Osteoblast (primary cell): ENCODE results near the gene EGFL8. TPM values are rescaled to one million over a fixed set of nuclear protein-coding genes. Genes with fewer than 3 reads are reported as not detected.
A peak's percentile ranks its signal among the peaks of the same experiment; 100 is the strongest.

Experiments
- DNase-seq: peaks from one replicate; pipeline ENCODE4 v3.0.0; 2011; ENCODE audit warnings: low spot score, mixed read lengths; ENCODE audit not compliant: insufficient read length; ENCODE audit errors: missing footprints
- H2AFZ ChIP-seq: 2 replicates; pipeline ENCODE4 v1.6.0; 2011; ENCODE audit warnings: mild to moderate bottlenecking, low read length
- H3K27ac ChIP-seq: 2 replicates; pipeline ENCODE4 v1.5.1; 2011; ENCODE audit warnings: mild to moderate bottlenecking, low read depth, low read length, moderate library complexity
- H3K27me3 ChIP-seq: 2 replicates; pipeline ENCODE4 v1.6.0; 2012; ENCODE audit warnings: mild to moderate bottlenecking, control low read depth, inconsistent platforms, low read length, moderate library complexity; ENCODE audit not compliant: insufficient read depth
- H3K36me3 ChIP-seq: 2 replicates; pipeline ENCODE4 v1.5.1; 2011; ENCODE audit warnings: mild to moderate bottlenecking, low read length, control low read depth, moderate library complexity; ENCODE audit not compliant: insufficient read depth
- H3K4me1 ChIP-seq: 2 replicates; pipeline ENCODE4 v1.5.1; 2011; ENCODE audit warnings: mild to moderate bottlenecking, low read length, control low read depth, moderate library complexity; ENCODE audit not compliant: insufficient read depth
- H3K4me2 ChIP-seq: 2 replicates; pipeline ENCODE4 v1.6.0; 2011; ENCODE audit warnings: mild to moderate bottlenecking, low read length; ENCODE audit not compliant: insufficient read depth
- H3K4me3 ChIP-seq: fragments of 200-600 bp; sonication (generic); 3 replicates; pipeline ENCODE4 v1.5.1; 2012; ENCODE audit warnings: mild to moderate bottlenecking, low read length, inconsistent platforms; ENCODE audit not compliant: insufficient read depth
- H3K79me2 ChIP-seq: 2 replicates; pipeline ENCODE4 v1.6.0; 2012; ENCODE audit warnings: mild to moderate bottlenecking, low read length, control low read depth, inconsistent platforms; ENCODE audit not compliant: insufficient read depth
- H3K9me3 ChIP-seq: 2 replicates; pipeline ENCODE4 v1.5.1; 2011; ENCODE audit warnings: low read depth, low read length, control low read depth
- H4K20me1 ChIP-seq: 2 replicates; pipeline ENCODE4 v1.6.0; 2012; ENCODE audit warnings: mild to moderate bottlenecking, low read length, control low read depth; ENCODE audit not compliant: insufficient read depth
- CTCF ChIP-seq: IDR thresholded peaks from 2 replicates; pipeline ENCODE4 v1.5.1; 2011; ENCODE audit warnings: mild to moderate bottlenecking, low read depth, low read length, moderate library complexity; ENCODE audit errors: extremely low read depth
- total RNA-seq: library from RNA; depleted of rRNA; stranded (reverse); fragments of >200 nt; gene quantifications from 2 replicates; pipeline ENCODE4 v1.2.3, GENCODE V29; 2012

EGFL8 gene
- total RNA-seq, 1 donor: 0.36 TPM

- no peak overlapping the region for H2AFZ ChIP-seq
- H3K79me2 ChIP-seq: peaks cover 3% of the 10 kb centered on the region
- H3K4me1 ChIP-seq: peaks cover 6% of the 10 kb centered on the region
- H3K27ac ChIP-seq: no peak overlapping the region
- H3K36me3 ChIP-seq: peaks cover 42% of the 10 kb centered on the region
- no peaks in the 10 kb centered on the region for H3K9me3 ChIP-seq
- no peak for TF ChIP-seq CTCF
- H3K27me3 ChIP-seq: no peaks in the 10 kb centered on the region
- H4K20me1 ChIP-seq: peaks cover 2% of the 10 kb centered on the region
- no peak overlapping the region for H3K4me3 ChIP-seq
- peak; percentile 69 for DNase-seq
- H3K4me2 ChIP-seq: no peak overlapping the region
Observed at GRCh38 chr6:32166411-32167061, 2.1 kb downstream of the EGFL8 start.

GRCh38 chr6:32167154-32167760 lies 2.9 kb downstream of the EGFL8 start:
- Histone ChIP-seq H3K27ac (no peak overlapping the region), H3K4me3 (no peak overlapping the region), H3K27me3 (no peaks in the 10 kb centered on the region), H3K79me2 (peaks cover 3% of the 10 kb centered on the region), H3K4me2 (no peak overlapping the region), H3K4me1 (peaks cover 6% of the 10 kb centered on the region), H2AFZ (no peak overlapping the region), H3K9me3 (no peaks in the 10 kb centered on the region), H4K20me1 (peaks cover 2% of the 10 kb centered on the region), H3K36me3 (peaks cover 42% of the 10 kb centered on the region)
- peak; percentile 58 for DNase-seq
- TF ChIP-seq CTCF: no peak

GRCh38 chr6:32167761-32168262 lies 3.4 kb downstream of the EGFL8 start:
- peaks cover 2% of the 10 kb centered on the region for H4K20me1 ChIP-seq
- H3K27me3 ChIP-seq: no peaks in the 10 kb centered on the region
- peaks cover 9% of the 10 kb centered on the region for H3K79me2 ChIP-seq
- DNase-seq: peak; percentile 70
- H3K4me3 ChIP-seq: no peak overlapping the region
- H3K9me3 ChIP-seq: no peaks in the 10 kb centered on the region
- H3K4me1 ChIP-seq: peaks cover 6% of the 10 kb centered on the region
- TF ChIP-seq CTCF: no peak
- no peak overlapping the region for H3K4me2 ChIP-seq
- peaks cover 38% of the 10 kb centered on the region for H3K36me3 ChIP-seq
- H3K27ac ChIP-seq: no peak overlapping the region
- H2AFZ ChIP-seq: no peak overlapping the region

GRCh38 chr6:32168350-32168749 lies 4.0 kb downstream of the EGFL8 start:
- H3K79me2 ChIP-seq: peaks cover 14% of the 10 kb centered on the region
- DNase-seq: no peak
- no peaks in the 10 kb centered on the region for H3K27me3 ChIP-seq
- H4K20me1 ChIP-seq: peaks cover 2% of the 10 kb centered on the region
- H2AFZ ChIP-seq: no peak overlapping the region
- H3K36me3 ChIP-seq: peaks cover 36% of the 10 kb centered on the region
- H3K4me2 ChIP-seq: no peak overlapping the region
- H3K27ac ChIP-seq: no peak overlapping the region
- no peaks in the 10 kb centered on the region for H3K9me3 ChIP-seq
- peaks cover 6% of the 10 kb centered on the region for H3K4me1 ChIP-seq
- no peak for TF ChIP-seq CTCF
- no peak overlapping the region for H3K4me3 ChIP-seq
